ENCODE measurements around the gene EFCC1.

The EFCC1 gene

DNA sequence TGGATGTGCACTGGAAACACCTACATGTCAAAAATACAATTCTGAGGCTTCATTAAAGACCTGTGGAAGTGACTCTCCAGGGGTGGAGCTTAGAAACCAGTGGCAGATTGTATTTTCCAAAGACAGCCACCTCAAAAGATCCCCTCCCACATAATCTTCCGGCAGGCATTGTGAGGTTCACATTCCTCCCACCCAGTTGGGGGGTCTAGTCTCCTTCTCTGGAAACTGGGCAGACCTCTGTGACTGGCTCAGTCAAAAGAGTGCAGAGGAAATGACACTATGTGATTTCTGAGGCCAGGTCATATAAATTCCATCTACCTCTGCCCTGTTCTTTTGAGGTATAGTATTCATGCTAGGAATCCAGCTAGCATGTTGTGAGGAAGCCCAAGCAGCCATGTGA lies 5.4 kb upstream of the EFCC1 start:
- no peak for DNase-seq

GRCh38 chr3:128996200-128996599 lies 4.9 kb upstream of the EFCC1 start:
- no peak for DNase-seq

DNA sequence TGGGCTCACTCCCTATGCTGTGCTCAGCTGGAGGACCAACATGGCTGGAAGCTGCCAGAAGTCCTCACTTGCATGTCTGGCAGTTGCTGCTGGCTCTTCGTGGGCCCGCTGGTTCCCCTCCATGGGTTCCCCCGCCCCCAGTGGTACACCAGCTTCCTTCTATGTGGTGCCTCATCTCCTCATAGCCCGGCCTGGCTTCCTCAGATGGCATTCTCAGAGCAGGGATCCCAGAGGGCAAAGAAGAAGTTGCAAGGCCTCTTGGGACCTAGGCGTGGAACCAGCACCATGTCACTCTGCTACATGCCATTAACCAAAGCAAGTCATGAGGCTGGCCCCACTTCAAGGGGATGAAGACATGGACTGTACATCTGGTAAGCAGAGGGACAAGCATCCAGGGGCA lies 4.4 kb upstream of the EFCC1 start:
- no peak for DNase-seq

- DNase-seq, result no peak
Observed at GRCh38 chr3:128997486-128998133, 3.5 kb upstream of the EFCC1 start.

DNA sequence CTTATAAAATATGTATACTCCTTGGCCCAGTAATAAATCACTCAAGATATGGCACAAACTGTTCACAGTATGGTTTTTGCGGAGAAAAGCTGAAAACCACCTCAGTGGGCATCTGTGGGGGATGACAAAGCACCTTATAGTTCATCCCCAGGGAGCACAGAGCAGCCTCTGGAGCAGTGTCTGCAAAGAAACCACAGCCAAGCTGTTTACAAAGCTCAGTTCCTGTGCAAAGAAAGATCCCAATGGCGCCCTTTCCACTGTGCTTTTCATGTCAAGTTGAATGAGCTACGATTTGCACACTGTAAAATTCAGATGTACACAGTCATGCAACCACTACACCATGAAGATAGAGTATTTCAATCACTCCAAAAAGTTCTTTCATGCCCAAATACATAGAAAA lies 2.5 kb upstream of the EFCC1 start:
- DNase-seq, result no peak

DNA sequence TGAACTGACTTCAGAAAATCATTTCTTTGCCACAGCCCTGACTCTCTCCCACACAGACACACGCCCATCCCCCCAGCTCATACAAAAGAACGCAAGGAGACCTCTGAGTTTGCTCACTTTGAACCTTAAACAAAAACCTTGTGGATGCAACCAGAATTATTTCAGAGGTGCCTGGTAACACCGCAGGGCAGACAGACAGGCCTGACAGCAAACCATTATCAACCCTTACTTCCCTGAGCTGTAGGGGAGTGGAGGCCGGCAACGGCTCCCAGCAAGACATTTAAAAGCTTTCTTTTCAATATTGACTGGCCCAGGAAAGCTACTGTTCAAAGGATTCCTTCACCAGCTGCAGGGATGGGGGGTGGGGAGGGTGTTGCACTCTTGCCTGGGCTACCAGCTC lies 2.0 kb upstream of the EFCC1 start:
- DNase-seq, result no peak

GRCh38 chr3:129000742-129001100 lies 383 bp upstream of the EFCC1 start:
- DNase-seq, result no peak

DNA sequence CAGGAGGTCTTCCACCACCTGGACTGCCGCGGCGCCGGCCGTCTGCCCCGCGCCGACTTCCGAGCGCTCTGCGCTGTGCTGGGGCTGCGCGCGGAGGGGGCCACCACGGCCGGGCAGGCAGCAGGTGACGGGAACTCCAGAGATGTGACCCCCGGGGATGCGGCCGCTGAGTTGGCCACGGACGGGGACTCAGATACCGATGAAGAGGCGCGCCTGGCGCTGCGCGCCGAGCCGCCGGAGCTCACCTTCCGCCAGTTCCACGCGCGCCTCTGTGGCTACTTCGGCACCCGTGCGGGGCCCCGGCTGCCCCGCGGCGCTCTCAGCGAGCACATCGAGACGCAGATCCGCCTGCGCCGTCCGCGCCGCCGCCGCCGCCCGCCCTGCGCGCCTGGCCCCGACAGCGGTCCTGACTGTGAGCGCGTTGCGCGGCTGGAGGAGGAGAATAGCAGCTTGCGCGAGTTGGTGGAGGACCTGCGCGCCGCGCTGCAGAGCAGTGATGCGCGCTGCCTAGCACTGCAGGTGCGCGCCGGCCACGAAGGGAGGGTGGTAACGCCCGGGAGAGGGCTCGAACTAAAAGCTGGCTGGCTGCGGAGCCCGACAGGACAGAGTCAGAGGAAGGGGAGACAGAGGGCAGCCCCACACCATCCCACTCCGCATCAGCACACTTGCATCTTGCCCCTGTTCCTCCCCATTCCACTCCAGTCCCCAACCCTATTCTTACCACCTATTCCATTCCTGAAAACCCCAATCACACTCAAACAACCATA lies 885 bp downstream of the EFCC1 start:
- no peak for DNase-seq

GRCh38 chr3:129002573-129003569 lies 1.8 kb downstream of the EFCC1 start:
- DNase-seq, result no peak

- no peak for DNase-seq
Observed at GRCh38 chr3:129003578-129004112, 2.5 kb downstream of the EFCC1 start.

- DNase-seq, result no peak
Observed at GRCh38 chr3:129004639-129005295, 3.7 kb downstream of the EFCC1 start.

DNA sequence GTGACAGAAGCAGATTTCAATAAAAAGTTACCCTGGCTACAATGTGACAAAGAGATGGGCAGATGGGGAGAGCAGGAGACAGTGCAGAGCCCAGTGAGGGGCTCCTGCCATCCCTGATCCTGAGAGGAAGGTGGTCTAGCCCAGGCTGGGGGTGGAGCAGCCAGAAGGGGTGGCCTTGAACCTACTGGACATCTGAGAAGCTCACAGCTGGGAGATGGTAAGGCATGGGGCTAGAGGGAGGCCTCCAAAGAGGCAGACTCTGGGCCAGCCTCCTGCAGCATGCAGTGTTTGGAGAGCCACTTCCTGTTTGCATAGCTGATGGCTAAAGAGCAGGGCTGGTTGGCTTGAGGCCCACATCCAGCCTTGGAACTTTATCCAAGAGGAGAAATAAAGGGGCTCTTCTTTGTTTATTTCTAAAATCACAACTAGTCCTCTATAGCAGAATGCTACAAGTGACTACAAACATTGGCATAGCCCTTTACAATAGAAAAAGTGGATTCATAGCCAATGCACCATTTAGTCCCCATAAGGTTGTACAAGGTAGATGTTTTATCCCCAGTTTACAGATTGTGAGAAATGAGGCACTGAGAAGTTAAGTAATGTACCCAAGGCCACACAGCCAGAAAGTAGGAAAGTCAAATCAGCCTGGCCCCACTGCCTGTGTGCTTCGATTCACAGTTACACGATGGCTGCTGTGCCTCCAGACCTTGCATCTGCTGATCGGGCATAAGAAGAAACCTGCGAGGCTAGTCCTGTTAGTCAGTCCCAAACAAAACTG lies 4.6 kb downstream of the EFCC1 start:
- DNase-seq, result no peak

DNA sequence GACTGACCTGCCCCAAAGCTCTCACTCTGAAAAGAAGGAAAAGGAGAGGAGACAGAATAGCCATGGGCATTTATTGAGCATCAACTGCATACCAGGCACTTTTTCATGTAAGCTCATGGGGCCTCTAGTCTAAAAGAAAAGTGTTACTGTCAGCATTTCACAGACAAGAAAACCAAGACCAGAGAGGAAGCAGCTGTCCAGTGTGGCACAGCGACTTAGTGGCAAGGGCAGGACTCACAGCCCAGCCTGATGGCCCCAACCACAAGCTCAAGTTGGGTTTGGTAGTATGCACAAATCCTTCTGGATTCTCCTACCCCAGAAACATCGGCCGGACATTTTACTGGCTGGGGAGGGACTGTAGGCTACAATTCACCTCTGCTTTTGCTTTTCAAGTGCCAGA lies 5.8 kb downstream of the EFCC1 start:
- no peak for DNase-seq

- no peak for DNase-seq
Observed at GRCh38 chr3:129007792-129008191, 6.7 kb downstream of the EFCC1 start.

DNA sequence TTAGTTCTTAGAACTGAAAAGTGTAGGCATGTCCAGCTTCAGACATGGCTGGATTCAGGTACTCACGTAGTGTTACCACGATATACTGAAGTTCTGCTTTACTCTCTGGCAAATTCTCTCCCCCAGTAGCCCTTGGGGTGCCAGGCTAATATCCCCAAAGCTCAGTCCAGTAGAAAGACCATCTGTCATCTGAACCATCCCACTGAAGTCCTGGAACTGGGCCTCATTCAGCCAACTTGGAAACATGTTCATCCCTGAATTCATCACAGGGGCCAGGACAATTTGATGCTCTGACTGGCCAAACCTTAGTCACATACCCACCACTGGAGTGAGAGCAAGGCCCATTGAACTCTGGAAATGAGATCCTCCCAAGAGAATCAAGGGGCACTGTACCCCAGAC lies 8.2 kb downstream of the EFCC1 start:
- DNase-seq, result no peak

DNA sequence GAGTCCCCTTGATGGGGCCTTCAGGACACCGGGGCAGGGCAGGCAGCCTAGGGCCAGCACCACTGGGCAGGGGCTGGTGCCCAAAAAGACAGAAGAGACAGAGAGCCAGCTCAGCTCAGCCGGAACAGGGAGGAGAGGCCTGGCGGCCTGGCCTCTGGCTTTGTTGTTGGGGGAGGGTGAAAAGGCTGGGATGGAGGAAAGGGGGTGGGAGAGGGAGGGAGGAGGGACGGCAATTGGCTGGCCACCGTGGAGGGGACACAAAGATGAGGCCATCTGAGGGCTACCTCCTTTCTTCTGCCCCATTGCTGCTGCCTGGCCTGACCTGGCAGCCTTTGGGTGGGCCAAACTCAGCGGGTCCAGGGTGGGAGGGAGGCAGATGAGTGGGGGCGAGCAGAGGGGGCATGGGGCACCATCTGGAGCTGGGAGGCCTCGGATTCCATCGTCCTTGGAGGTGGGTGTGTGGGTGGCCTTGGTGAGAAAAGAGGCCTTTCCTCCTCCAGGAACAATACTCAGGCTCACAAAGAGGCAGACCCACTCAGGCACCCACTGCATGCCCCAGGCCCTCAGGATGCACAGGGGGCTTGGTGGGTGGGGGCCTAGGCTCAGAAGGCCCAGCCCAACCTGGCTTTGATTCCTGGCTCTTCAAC lies 9.3 kb downstream of the EFCC1 start:
- no peak for DNase-seq

DNA sequence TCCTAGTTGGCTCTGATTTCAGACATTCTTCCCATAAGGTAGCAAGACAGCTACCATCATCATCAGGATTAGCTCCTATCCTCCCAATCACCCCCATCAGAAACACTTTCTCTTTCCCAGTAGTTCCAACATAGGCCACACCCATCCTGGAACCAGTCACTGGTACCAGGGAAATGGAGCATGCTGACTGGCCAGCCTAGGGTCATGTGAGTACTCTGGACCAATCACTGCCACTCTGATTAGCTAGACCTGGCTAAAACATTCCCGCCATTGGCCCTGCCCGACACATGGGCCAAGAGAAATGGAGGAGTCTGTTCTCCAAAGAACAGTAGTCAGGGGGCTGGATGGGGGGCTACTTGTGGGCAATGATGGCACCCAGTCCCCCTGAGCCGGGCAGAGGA lies 12.4 kb downstream of the EFCC1 start:
- no peak for DNase-seq

DNA sequence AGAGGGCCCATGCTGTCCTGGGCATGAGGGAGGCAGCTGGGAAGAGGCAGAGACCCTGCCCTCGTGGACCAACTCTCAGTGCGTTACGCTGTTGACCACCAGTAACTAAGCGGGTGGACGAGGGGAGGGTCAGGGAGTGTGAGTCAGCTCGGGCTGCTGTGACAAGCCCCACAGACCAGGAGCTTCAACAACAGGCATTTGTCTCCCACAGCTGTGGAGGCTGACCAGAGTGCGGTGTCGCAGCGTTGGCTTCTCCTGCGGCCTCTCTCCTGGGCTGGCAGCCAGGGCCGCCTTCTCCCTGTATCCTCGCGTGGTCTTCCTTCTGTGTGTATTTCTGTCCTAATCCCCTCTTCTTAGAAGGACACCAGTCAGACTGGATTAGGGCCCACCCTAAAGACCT lies 13.0 kb downstream of the EFCC1 start:
- DNase-seq, result no peak

DNA sequence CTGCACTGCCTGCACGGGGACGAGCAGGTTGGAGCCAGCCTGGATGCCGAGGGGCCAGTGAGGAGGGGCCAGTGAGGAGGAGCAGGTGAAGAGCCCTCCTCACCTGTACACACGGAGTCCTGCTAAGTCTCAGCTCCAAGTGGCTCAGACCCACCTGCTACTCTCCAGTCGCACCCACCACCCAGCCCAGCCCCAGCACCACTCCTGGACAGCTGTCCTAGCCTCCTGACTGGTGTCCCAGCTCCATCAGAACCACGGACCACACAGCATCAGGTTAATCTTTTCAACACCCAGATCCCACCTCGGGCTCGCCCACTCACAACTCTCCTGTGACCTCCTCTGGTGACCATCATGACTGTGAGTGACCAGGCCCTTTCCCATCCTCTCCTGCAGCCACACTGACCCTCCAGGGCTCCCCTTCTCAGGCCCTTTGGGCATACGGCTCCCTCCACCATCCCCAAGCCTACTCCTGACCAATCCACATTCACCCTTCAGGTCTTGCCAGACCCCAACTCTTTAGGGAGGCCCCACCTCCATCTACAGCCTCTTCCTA lies 13.8 kb downstream of the EFCC1 start:
- DNase-seq, result no peak

GRCh38 chr3:129015388-129016105 lies 14.4 kb downstream of the EFCC1 start:
- DNase-seq, result no peak

DNA sequence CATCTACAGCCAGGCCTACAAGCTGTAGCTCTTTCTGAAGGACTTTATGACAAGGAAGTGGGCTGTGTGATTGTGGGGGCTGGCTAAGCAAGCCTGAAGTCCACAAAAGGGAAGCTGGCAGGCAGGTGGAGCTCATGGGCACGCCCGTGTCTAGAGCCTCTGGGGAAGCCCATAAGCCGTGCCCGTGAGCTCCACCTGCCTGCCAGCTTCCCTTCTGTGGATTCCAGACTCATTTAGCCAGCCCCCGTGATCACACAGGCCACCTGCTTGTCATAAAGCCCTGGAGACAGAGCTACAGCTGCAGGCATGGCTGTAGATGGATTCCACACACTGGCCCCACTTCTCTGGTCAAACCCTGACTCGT lies 15.2 kb downstream of the EFCC1 start:
- no peak for DNase-seq

All from fibroblast of skin of right biceps (primary cell).